ENCODE results near the gene TACO1.

The TACO1 gene

DNA sequence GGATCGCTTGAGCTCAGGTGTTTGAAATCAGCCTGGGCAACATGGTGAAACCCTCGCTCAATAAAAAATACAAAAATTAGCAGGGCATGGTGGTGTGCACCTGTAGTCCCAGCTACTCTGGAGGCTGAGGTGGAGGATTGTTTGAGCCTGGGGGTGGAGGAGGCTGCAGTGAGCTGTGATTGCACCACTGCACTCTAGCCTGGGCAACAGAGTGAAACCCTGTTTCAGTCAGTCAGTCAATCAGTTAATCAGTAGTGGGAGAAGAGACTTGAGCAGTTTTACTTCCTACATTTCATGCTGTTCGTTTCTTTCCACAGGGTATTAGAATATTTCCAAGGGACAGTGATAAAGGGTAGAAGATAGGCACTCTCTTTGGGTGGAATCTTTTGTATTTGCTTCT, 30.4 kb downstream of the TACO1 start:
- H3K4me2 ChIP-seq (ENCODE audit: low read length, poor library complexity, severe bottlenecking), result no peak overlapping the region
- no peaks in the 10 kb centered on the region for H3K9me3 ChIP-seq (ENCODE audit: control insufficient read depth, low read length)
- no peak overlapping the region for H2AFZ ChIP-seq (ENCODE audit: low read depth, low read length)
- H3K14ac ChIP-seq (ENCODE audit: low read length in 2 of 2), result no peak overlapping the region
- H2BK5ac ChIP-seq (ENCODE audit: low read depth, low read length, poor library complexity, severe bottlenecking), result no peak overlapping the region
- H3K9ac ChIP-seq (ENCODE audit: low read length), result no peak overlapping the region
- H3K79me1 ChIP-seq (replicated peaks; ENCODE audit: low read length, poor library complexity, severe bottlenecking), result peaks cover 15% of the 10 kb centered on the region
- no peak overlapping the region for H3K18ac ChIP-seq (ENCODE audit: low read depth in 1 of 2, low read length in 2 of 2)
- no peak overlapping the region for H4K8ac ChIP-seq (ENCODE audit: low read length)
- no peak overlapping the region for H2BK15ac ChIP-seq (ENCODE audit: low read depth, poor library complexity, severe bottlenecking)
- H3K4ac ChIP-seq (ENCODE audit: low read depth in 1 of 2, low read length in 2 of 2), result no peak overlapping the region
- no peak overlapping the region for H2AK5ac ChIP-seq (ENCODE audit: low read length, severe bottlenecking)
- peaks cover 0 to 42% of the 10 kb centered on the region in 2 experiments for H3K36me3 ChIP-seq (ENCODE audit: control insufficient read depth in 1 of 2, insufficient read depth in 2 of 2, low read depth in 1 of 2, low read length in 2 of 2)
- 98% methylated on average over 2 of the region's 3 CpGs for WGBS
- no peak for DNase-seq
- H2BK120ac ChIP-seq (ENCODE audit: low read depth, low read length), result no peak overlapping the region
- no peak overlapping the region for H3K4me3 ChIP-seq (ENCODE audit: insufficient read depth in 1 of 2, low read depth in 1 of 2, low read length in 2 of 2)
- no peak overlapping the region for H3K23ac ChIP-seq (ENCODE audit: low read length in 2 of 2)
- peaks cover 1% of the 10 kb centered on the region for H3K4me1 ChIP-seq (ENCODE audit: control insufficient read depth, insufficient read depth, low read depth, low read length)
- H3K27ac ChIP-seq (ENCODE audit: low read length, poor library complexity, severe bottlenecking), result no peak overlapping the region
- no peaks in the 10 kb centered on the region for H3K27me3 ChIP-seq (ENCODE audit: control insufficient read depth in 1 of 2, insufficient read depth in 1 of 2, low read length in 2 of 2)
- H2BK12ac ChIP-seq (ENCODE audit: low read length in 2 of 2), result no peak overlapping the region
- no peak overlapping the region for H4K91ac ChIP-seq (ENCODE audit: low read length)

DNA sequence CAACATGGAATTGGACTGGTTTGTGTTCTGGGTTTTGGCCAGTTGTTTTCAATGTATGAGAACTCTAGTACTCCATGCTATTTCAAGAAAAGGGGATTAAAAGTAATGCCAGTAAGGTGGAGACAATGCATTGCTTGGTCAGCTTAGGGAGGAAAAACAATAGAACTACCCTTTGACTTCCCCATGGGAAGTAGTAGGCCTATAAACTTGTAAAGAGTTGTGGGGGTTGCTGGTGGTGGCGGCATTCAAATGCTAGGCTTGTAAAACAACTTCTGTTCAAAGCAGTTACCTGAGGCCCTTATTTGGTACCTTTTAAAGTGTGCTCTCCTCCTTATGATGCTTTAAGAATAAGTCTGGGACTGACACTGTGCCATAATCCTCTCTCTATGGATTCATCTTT, 30.9 kb downstream of the TACO1 start:
- no peak overlapping the region for H4K8ac ChIP-seq (ENCODE audit: low read length)
- H3K79me1 ChIP-seq (replicated peaks; ENCODE audit: low read length, poor library complexity, severe bottlenecking), result peaks cover 15% of the 10 kb centered on the region
- WGBS, result 100% methylated on average over 1 of the region's 1 CpG
- H2BK12ac ChIP-seq (ENCODE audit: low read length in 2 of 2), result no peak overlapping the region
- H3K9me3 ChIP-seq (ENCODE audit: control insufficient read depth, low read length), result no peaks in the 10 kb centered on the region
- no peak overlapping the region for H3K27ac ChIP-seq (ENCODE audit: low read length, poor library complexity, severe bottlenecking)
- H3K9ac ChIP-seq (ENCODE audit: low read length), result no peak overlapping the region
- no peak overlapping the region for H2BK120ac ChIP-seq (ENCODE audit: low read depth, low read length)
- no peak overlapping the region for H3K23ac ChIP-seq (ENCODE audit: low read length in 2 of 2)
- no peak for DNase-seq
- H2BK5ac ChIP-seq (ENCODE audit: low read depth, low read length, poor library complexity, severe bottlenecking), result no peak overlapping the region
- H2BK15ac ChIP-seq (ENCODE audit: low read depth, poor library complexity, severe bottlenecking), result no peak overlapping the region
- H3K4ac ChIP-seq (ENCODE audit: low read depth in 1 of 2, low read length in 2 of 2), result no peak overlapping the region
- H3K14ac ChIP-seq (ENCODE audit: low read length in 2 of 2), result no peak overlapping the region
- no peak overlapping the region for H2AK5ac ChIP-seq (ENCODE audit: low read length, severe bottlenecking)
- H3K27me3 ChIP-seq (ENCODE audit: control insufficient read depth in 1 of 2, insufficient read depth in 1 of 2, low read length in 2 of 2), result no peaks in the 10 kb centered on the region
- H2AFZ ChIP-seq (ENCODE audit: low read depth, low read length), result no peak overlapping the region
- no peak overlapping the region for H4K91ac ChIP-seq (ENCODE audit: low read length)
- no peak overlapping the region for H3K4me2 ChIP-seq (ENCODE audit: low read length, poor library complexity, severe bottlenecking)
- H3K18ac ChIP-seq (ENCODE audit: low read depth in 1 of 2, low read length in 2 of 2), result no peak overlapping the region
- no peak overlapping the region for H3K4me3 ChIP-seq (ENCODE audit: insufficient read depth in 1 of 2, low read depth in 1 of 2, low read length in 2 of 2)
- H3K36me3 ChIP-seq (ENCODE audit: control insufficient read depth in 1 of 2, insufficient read depth in 2 of 2, low read depth in 1 of 2, low read length in 2 of 2), result peaks cover 3 to 48% of the 10 kb centered on the region in 2 experiments
- H3K4me1 ChIP-seq (ENCODE audit: control insufficient read depth, insufficient read depth, low read depth, low read length), result peaks cover 1% of the 10 kb centered on the region

DNA sequence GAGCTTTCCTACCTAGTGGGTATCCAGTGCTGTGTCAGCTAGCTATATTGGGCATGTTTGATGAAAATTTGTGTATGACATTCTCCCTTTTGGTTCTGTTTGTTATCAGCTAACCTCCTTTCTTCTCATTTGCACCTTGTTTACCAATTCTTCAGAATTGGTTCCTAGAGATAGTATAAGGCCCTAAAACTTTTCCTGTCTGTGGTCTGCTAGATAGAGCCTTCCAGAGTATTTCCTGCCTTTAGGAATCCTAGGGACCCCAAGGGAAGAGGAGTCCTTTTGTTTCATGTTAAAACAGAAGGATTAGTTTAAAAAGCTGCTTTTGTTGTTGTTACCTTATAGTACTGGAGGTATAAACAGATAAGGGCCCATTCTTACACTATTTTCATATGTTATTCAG, 33.0 kb downstream of the TACO1 start:
- H3K4ac ChIP-seq (ENCODE audit: low read depth in 1 of 2, low read length in 2 of 2), result no peak overlapping the region
- H3K4me2 ChIP-seq (ENCODE audit: low read length, poor library complexity, severe bottlenecking), result no peak overlapping the region
- H2BK12ac ChIP-seq (ENCODE audit: low read length in 2 of 2), result no peak overlapping the region
- H3K14ac ChIP-seq (ENCODE audit: low read length in 2 of 2), result no peak overlapping the region
- no peak overlapping the region for H4K91ac ChIP-seq (ENCODE audit: low read length)
- H3K18ac ChIP-seq (ENCODE audit: low read depth in 1 of 2, low read length in 2 of 2), result no peak overlapping the region
- no peak overlapping the region for H3K23ac ChIP-seq (ENCODE audit: low read length in 2 of 2)
- no peak for DNase-seq
- no peak overlapping the region for H2BK15ac ChIP-seq (ENCODE audit: low read depth, poor library complexity, severe bottlenecking)
- H3K4me3 ChIP-seq (ENCODE audit: insufficient read depth in 1 of 2, low read depth in 1 of 2, low read length in 2 of 2), result no peak overlapping the region
- H3K27me3 ChIP-seq (ENCODE audit: control insufficient read depth in 1 of 2, insufficient read depth in 1 of 2, low read length in 2 of 2), result no peaks in the 10 kb centered on the region
- no peak overlapping the region for H2AK5ac ChIP-seq (ENCODE audit: low read length, severe bottlenecking)
- no peak overlapping the region for H3K9ac ChIP-seq (ENCODE audit: low read length)
- no peak overlapping the region for H3K27ac ChIP-seq (ENCODE audit: low read length, poor library complexity, severe bottlenecking)
- peaks cover 3% of the 10 kb centered on the region for H3K4me1 ChIP-seq (ENCODE audit: control insufficient read depth, insufficient read depth, low read depth, low read length)
- H2BK120ac ChIP-seq (ENCODE audit: low read depth, low read length), result no peak overlapping the region
- no peak overlapping the region for H4K8ac ChIP-seq (ENCODE audit: low read length)
- peaks cover 13% of the 10 kb centered on the region for H3K79me1 ChIP-seq (replicated peaks; ENCODE audit: low read length, poor library complexity, severe bottlenecking)
- no peak overlapping the region for H2AFZ ChIP-seq (ENCODE audit: low read depth, low read length)
- peaks cover 7 to 66% of the 10 kb centered on the region in 2 experiments for H3K36me3 ChIP-seq (ENCODE audit: control insufficient read depth in 1 of 2, insufficient read depth in 2 of 2, low read depth in 1 of 2, low read length in 2 of 2)
- no peak overlapping the region for H2BK5ac ChIP-seq (ENCODE audit: low read depth, low read length, poor library complexity, severe bottlenecking)
- no peaks in the 10 kb centered on the region for H3K9me3 ChIP-seq (ENCODE audit: control insufficient read depth, low read length)

DNA sequence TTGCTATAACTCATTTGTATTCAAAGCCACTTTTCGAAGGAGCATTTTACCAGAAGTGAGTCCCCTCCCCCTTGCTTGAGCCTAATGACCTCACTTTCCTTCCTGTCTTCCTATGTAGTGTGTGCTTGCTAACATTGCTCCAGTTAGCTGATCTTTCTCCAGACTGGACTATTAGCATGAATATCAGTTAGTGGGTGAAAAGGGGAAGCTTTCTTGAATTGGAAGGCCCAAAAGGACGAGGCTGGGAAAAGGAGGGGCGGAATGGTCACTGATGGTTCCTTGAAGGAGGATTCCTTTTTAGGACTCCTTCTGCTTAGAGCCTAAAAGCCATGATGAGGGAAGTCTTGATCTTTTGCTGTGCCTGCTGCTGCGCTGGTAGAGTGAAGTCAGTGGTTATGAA, 33.5 kb downstream of the TACO1 start:
- H3K27ac ChIP-seq (ENCODE audit: low read length, poor library complexity, severe bottlenecking), result no peak overlapping the region
- no peak overlapping the region for H2AFZ ChIP-seq (ENCODE audit: low read depth, low read length)
- no peak overlapping the region for H2BK15ac ChIP-seq (ENCODE audit: low read depth, poor library complexity, severe bottlenecking)
- peak overlapping the region; percentile 77 for H4K8ac ChIP-seq (ENCODE audit: low read length)
- H3K27me3 ChIP-seq (ENCODE audit: control insufficient read depth in 1 of 2, insufficient read depth in 1 of 2, low read length in 2 of 2), result no peaks in the 10 kb centered on the region
- no peak overlapping the region for H3K14ac ChIP-seq (ENCODE audit: low read length in 2 of 2)
- H3K9me3 ChIP-seq (ENCODE audit: control insufficient read depth, low read length), result no peaks in the 10 kb centered on the region
- H3K18ac ChIP-seq (ENCODE audit: low read depth in 1 of 2, low read length in 2 of 2), result peak overlapping the region; percentile 41 to 72
- WGBS, result 41% methylated on average over 4 of the region's 4 CpGs
- peak; percentile 63 for DNase-seq
- H3K4me2 ChIP-seq (ENCODE audit: low read length, poor library complexity, severe bottlenecking), result no peak overlapping the region
- peaks cover 13% of the 10 kb centered on the region for H3K79me1 ChIP-seq (replicated peaks; ENCODE audit: low read length, poor library complexity, severe bottlenecking)
- no peak overlapping the region for H3K23ac ChIP-seq (ENCODE audit: low read length in 2 of 2)
- H3K4me1 ChIP-seq (ENCODE audit: control insufficient read depth, insufficient read depth, low read depth, low read length), result peaks cover 2% of the 10 kb centered on the region
- no peak overlapping the region for H3K4ac ChIP-seq (ENCODE audit: low read depth in 1 of 2, low read length in 2 of 2)
- H3K36me3 ChIP-seq (ENCODE audit: control insufficient read depth in 1 of 2, insufficient read depth in 2 of 2, low read depth in 1 of 2, low read length in 2 of 2), result peaks cover 7 to 68% of the 10 kb centered on the region in 2 experiments
- H3K9ac ChIP-seq (ENCODE audit: low read length), result no peak overlapping the region
- H2BK12ac ChIP-seq (ENCODE audit: low read length in 2 of 2), result no peak overlapping the region
- H2BK5ac ChIP-seq (ENCODE audit: low read depth, low read length, poor library complexity, severe bottlenecking), result no peak overlapping the region
- H4K91ac ChIP-seq (ENCODE audit: low read length), result no peak overlapping the region
- no peak overlapping the region for H2AK5ac ChIP-seq (ENCODE audit: low read length, severe bottlenecking)
- H2BK120ac ChIP-seq (ENCODE audit: low read depth, low read length), result no peak overlapping the region
- no peak overlapping the region for H3K4me3 ChIP-seq (ENCODE audit: insufficient read depth in 1 of 2, low read depth in 1 of 2, low read length in 2 of 2)

Data from mesenchymal stem cell (in vitro differentiated cells and primary cell).